ENCODE results near the gene BLCAP.
"Not testable (repeated sequence)": the region's sequence is repeated elsewhere in the genome, so short reads cannot be mapped to it uniquely, and the experiment has no call there.

The BLCAP gene

DNA sequence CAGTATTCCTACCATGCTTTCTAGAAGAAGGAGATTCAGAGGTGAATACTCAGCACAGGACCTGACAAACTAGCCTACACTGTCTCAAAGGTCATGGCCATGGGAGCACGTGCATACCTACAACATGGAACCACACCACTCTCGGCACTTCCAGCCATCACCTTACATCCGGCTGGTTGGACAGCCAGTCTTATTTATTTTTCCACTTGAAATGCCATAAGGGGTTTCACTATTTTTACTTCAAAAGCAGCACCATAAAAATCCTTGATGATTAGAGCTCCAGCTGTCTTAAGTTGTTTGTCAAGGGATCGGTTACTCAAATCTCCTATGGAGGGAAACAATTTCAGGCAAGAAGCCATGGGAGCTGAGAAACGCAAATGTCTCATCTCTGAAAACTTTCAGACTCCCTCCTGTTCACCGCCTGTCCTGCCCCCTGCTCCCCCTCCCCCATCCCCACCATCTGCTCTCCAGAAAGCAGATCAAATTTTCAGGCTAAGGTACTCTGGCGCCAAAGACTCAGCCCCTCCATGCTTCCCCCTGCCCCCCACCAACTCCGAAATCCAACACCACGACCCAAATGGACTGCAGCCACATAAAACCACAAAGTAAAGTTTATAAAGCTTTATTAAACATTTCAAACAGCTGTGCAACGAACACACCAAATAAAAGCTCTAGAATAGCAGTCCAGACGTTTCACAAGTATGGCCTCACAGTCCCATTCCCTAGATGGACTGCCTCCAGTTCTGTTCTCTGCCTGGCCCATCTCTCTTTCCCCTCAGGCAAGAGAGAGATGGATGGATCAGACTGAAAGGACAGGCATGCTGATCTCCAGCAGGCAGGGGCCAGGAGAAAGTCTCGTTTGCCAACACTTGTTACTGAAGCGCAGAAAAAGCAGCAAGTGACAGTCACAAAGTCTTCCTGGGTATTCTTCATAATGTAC is 10.6 kb downstream of the BLCAP start:
- DNase-seq (ENCODE audit: low read depth in 3 of 3): no peak

DNA sequence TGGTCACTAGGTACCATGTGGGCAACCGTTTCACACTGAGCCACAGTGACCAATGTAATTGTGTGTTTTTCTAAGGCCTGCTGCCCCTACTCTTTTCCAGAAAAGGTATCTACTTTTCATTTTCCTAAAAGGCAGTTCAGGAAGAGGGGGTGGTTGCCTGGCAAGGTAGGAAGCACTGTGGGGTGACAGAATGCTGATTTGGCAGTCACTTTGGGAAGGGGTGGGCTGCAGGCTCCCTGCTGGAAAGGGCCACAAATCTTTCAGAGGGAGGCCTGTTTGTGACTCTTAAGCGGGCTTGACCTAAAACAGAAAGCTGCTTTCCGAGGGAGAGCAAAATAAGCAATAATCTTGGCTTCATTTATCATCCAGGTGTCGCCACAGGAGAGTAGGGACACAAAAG is 11.8 kb downstream of the BLCAP start:
- DNase-seq (ENCODE audit: low read depth in 3 of 3): no peak

DNA sequence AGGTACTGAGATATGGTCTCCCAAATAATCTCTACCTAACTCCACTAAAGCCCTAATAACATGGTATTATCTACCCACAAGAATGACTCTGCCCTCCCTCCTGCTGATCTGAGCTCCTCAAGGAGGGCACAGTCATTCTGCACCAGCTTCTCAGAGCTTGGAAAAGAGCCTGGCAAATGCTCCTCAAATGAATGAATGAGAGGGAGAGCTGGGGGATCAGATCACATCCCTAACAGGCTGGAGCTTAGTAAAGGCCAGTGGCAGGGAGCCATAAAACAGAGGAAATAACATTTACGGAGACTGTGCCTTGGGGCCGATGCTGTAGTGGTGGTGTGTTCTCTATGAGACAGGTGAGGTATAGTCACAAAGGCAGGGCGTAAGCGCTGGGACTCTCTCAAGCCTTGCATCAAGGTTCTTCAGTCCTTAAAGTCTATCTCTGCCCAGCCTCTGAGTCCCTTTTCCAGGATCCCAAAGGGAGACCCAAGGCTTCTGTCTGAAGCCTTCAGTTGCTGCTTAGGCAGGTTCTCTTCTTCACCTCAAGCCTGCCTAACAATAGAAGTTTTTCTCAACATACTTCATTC is 13.8 kb downstream of the BLCAP start:
- DNase-seq (ENCODE audit: low read depth in 3 of 3): no peak

- no peak for DNase-seq (ENCODE audit: low read depth in 3 of 3)
These were observed 15.9 kb downstream of the BLCAP start for GRCh38 chr20:37511610-37512275.

DNA sequence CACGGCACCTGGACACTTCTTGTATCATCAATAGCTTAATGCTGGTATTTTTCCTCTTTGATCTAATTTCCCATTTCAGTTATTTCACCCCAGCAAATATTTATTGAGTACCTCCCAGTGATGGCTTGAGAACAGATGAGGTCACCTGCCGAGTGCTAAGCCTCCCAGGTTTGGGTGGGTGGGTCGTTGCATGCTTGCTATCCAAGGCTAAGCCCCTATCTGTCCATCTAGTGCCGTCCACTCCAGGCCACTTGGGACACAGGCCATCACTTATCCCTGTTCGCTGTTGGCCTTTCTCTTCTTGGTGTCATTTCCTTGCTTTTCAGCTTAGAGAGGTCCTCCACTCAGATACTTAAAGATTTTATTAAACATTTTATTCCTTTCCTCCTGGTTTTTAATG is 17.4 kb downstream of the BLCAP start:
- no peak for DNase-seq (ENCODE audit: low read depth in 3 of 3)

DNA sequence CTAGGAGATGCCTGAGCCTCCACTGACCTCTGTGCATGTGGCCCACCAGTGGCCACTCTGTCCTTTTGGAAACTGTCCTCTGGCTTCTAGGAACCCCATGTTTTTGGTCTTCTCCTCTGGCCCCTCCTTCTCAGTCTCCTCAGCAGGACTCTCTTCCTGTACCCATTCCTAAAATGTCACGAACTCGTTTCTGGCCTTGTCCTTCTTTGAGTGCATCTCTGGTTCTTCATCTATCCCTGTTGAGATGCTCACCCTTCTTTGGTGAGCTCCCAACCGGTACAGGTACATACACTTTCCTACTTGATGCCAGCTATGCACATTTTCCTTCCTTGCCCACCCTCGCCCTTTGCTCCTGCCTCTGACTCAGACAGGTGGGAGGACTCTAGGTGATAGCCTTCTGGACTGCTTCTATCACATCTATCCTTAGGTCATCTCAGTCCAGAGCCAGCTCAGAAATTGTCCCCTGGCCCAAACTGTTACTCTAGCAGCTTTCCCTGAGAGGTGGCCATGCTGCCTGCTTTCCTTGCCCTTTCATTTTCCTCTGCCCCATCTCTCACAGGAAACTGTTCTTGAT is 21.4 kb downstream of the BLCAP start:
- no peak for DNase-seq (ENCODE audit: low read depth in 3 of 3)

DNA sequence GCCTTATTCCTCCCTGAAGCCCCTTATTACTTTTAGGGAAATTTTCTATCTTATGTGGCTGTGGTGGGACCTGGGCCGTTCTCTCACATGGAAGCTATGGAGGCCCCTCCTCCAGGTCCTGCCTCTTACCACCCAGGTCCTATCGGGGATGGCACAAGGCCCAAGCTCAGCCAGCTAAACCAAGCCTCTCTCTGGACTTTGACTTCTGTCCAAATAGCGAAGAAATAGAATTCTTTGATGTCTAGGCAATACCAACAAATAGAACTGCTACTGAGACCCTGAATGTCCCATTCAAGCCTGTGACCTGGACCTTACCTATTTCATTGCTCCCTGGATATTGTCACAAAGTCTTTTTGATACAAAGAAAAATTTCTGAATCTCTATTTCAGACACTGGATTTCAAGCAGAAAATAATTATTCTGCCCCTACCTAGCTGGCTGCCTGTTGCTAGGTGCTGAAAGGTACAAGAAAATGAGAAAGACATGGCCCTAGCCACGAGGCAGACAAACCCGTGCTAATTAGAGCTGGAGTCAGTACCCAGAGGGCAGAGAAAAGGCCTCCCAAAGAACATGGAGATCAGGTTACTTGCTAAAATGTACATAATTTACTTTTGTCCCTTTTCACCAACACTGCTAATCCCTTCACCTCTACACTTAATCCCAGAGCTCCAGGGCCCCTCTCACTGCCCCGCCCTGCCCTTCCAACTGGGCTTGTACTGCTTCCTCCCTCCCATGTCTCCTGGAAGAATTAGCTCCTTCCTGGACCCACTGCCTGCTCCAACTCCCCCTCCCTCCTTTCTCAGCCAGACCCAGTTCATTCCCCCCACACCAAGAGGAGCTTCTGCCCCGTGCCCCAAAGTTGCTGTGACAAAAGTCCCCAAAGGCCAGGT is 22.2 kb downstream of the BLCAP start:
- DNase-seq (ENCODE audit: low read depth in 3 of 3): no peak

DNA sequence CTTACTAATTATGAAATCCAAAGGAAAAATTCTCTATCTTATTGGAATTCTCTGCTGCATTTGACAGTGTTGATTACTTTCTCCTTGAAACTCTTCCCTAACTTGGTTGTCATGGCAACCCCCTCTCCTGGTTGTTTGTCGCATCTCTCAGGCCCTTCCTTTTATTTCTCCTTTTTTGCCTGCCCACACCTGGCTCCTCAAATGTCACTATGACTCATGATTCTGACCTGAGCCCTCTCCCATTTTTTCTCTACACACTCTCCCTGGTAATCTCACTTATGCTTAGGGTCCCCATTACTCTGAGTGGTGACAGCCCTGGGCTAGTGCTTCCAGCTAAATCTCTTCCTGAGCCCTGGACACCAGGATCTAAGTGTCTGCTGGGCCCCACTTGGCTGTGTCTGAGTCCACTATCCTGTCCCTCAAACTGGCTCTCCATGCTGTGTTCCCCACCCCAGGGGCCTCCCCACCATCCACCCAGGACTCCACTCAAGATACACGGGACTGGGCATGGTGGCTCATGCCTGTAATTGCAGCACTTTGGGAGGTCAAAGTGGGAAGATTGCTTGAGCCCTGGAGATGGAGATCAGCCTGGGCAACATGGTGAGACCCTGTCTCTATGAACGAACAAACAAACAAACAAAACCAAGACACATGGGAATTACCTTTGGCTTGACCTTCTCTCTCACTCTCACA is 23.1 kb downstream of the BLCAP start:
- DNase-seq (ENCODE audit: low read depth in 3 of 3): no peak

- DNase-seq (ENCODE audit: low read depth in 3 of 3): no peak
These were observed 24.3 kb downstream of the BLCAP start for GRCh38 chr20:37503256-37503927.

DNA sequence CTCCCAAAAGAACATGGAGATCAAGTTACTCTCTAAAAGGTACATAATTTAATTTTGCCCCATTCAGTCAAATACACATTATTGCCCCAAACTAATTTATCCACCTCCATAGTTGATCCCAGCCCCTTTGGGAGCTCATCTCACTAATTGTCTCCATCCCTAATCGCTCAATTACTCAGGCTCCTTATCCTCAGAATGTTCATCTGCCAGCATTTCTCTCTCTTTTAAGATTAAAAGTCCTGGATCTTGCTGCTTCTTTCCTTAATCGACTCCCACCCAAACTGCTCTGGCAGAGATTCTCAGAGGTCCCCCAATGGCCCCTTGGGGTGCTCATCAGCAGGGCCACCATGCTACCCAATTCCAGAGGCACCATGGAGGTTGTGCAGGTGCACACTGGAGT is 25.0 kb downstream of the BLCAP start:
- no peak for DNase-seq (ENCODE audit: low read depth in 3 of 3)

DNA sequence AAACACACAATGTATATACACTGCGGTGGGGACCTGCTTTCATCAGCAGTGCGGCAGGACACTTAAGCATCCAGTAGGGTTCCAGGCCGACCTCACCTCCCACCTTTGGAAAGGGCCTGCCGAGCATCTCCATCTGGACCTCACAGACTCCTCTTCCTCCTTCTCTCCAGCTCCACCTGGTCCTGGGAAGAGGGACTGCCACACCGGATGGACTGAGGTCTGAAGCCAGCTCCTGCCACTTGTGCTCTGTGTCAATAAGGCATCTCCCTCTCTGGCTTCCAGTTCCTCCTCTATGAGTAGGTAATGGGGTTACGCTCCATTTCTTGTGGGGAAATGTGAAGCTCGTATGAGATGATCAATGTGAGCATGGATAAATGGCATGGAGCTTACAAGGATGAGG is 25.7 kb downstream of the BLCAP start:
- DNase-seq (ENCODE audit: low read depth in 3 of 3): no peak

DNA sequence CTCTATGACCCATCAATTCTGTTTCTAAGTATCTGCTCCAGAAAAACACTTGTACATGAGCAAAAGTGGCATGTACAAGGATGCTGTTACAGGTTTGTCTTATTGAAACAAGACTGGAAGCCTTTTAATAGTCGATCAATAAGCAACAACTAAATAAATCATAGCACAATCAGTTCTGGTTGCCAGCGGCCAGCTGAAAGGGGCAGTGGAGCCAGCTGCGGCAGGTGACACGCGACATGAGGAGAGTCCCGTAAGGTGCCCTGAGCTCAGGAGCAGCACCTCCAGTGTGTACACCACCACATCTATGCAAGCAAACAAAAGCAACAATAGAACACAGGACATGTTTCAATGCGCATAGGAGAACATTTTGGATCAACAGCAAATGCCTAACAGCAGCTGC is 27.4 kb downstream of the BLCAP start:
- DNase-seq (ENCODE audit: low read depth in 3 of 3): no peak

DNA sequence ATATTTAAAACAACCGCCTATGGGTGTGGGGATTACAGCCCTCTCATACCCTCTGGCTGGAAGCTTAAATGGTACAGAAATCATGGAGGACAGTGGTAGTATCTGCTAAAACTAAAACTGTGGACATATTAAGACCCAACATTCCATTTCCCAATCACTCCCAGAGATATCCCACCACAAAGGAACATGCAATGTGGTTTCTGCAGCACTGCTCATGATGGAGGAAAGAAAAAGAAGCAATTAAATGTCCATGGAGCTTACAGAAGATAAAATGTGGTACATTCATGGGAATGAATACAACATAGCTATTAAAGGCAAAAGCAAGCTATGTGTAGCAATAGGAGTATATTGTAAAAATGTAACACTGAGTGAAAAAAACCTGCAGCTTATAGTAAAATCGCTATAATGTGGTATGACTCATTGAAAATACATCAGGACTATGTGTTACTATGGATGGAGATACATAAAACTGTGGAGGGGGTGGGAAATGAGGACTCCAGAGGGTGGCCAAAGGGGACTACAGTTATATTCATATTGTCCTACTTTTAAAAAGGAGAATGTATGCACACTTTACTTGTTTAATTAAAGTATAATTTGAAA is 29.5 kb downstream of the BLCAP start:
- DNase-seq (ENCODE audit: low read depth in 3 of 3): no peak

- no peak for DNase-seq (ENCODE audit: low read depth in 3 of 3)
These were observed 32.9 kb downstream of the BLCAP start for GRCh38 chr20:37494796-37495195.

DNA sequence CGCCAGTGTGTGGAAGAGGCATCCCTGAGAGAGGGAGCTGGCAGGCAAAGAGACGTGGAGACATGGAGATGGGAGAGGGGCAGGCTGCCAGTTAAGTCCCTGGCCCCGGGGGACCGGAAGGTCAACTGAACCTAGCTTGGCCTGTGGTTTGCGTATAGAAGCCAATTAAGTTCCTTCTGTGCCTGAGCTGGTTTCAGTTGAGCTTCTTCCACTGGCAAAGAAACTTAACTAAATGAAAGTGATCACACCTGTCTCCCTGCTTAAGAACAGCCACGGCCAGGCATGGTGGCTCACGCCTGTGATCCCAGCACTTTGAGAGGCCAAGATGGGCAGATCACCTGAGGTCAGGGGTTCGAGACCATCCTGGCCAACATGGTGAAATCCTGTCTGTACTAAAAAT is 33.4 kb downstream of the BLCAP start:
- DNase-seq (ENCODE audit: low read depth in 3 of 3): no peak

- DNase-seq (ENCODE audit: low read depth in 3 of 3): no peak
These were observed 34.7 kb downstream of the BLCAP start for GRCh38 chr20:37492945-37493344.

- no peak for DNase-seq (ENCODE audit: low read depth in 3 of 3)
These were observed 35.5 kb downstream of the BLCAP start for GRCh38 chr20:37492096-37492625.

DNA sequence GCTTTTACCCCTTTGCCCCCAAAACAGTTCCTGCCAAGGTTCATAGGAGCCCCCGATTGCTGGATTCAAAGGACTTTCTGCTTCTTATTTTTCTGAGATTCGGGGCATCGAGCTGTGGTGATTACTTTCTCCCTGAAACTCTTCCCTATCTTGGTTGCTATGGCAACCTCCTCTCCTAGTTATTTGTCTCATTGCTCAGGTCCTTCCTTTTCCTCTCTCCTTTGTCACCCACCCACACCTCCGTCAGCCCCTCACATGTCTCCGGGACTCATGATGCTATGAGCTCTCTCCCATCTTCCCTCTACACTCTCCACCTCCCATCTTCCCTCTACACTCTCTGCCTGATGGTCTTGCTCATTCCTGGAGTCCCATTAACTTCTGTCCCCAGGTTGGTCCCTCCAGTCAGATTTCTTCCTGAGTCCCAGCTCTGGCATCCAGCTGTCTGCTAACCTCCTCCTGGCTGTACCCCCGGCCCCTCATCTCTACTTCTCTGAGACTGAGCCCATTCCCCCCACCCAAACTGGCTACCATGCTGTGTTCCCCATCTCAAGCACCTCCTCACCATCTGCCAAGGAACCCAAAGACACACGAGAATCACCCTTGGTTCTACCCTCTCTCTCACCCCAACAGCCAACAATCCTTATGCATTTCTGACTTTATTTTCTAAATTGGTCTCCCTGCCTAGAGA is 36.9 kb downstream of the BLCAP start:
- DNase-seq (ENCODE audit: low read depth in 3 of 3): no peak

DNA sequence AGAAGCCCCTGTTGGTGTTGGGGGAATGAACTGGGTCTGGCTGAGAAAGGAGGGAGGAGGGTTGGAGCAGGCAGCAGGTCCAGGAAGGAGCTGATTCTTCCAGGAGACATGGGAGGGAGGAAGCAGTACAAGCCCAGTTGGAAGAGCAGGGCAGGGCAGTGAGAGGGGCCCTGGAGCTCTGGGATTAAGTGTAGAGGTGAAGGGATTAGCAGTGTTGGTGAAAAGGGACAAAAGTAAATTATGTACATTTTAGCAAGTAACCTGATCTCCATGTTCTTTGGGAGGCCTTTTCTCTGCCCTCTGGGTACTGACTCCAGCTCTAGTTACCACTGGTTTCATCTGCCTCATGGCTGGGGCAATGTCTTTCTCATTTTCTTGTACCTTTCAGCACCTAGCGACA is 41.5 kb downstream of the BLCAP start:
- not testable (repeated sequence) for DNase-seq (ENCODE audit: low read depth in 3 of 3)

Measured in stimulated activated CD4-positive, alpha-beta T cell treated with anti-CD3 and anti-CD28 coated beads, TNF-alpha, amount 100 ng/mL, for 4 hours (primary cell).